Thyroid gland (tissue), 4 donors: ENCODE data around the gene KCTD13.

Source experiments
- POLR2A ChIP-seq, 2 donors: fragments of 450-650 bp; IDR thresholded peaks; one replicate each; pipeline ENCODE4 v1.6.1; 2017; ENCODE audit warnings: antibody characterized with exemption in 2 of 2, mild to moderate bottlenecking in 2 of 2, moderate library complexity in 1 of 2
- TF ChIP-seq, protein P1 (sequence below), 6 experiments: fragments of 200-600 bp in 3 of 6; fragments of 450-650 bp in 3 of 6; sonication (generic) in 3 of 6; IDR thresholded peaks; one replicate each; pipeline ENCODE4 v1.5.1; 2016 to 2019; ENCODE audit warnings: antibody characterized with exemption in 6 of 6, mild to moderate bottlenecking in 2 of 6, inconsistent platforms in 1 of 6, moderate library complexity in 1 of 6

DNA sequence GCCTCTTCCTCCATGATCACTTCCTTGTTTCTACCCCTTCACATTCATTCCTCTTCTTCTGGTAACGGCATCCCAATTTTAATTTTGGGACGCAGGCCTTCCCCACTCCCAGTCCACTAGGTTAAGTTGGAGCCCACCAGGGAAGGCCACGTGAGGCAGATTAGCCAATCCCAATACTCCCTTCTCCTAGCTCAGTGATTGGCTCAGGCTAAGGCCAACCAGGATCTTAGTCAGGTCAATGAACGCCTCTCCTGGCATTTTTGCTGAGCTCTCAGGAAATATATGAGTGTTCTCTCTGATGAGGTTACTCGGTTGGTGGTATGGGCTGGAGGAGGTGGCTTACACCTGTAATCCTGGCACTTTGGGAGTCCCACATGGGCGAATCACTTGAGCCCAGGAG is 42.0 kb downstream of the KCTD13 start:
- TF ChIP-seq, protein P1, sequence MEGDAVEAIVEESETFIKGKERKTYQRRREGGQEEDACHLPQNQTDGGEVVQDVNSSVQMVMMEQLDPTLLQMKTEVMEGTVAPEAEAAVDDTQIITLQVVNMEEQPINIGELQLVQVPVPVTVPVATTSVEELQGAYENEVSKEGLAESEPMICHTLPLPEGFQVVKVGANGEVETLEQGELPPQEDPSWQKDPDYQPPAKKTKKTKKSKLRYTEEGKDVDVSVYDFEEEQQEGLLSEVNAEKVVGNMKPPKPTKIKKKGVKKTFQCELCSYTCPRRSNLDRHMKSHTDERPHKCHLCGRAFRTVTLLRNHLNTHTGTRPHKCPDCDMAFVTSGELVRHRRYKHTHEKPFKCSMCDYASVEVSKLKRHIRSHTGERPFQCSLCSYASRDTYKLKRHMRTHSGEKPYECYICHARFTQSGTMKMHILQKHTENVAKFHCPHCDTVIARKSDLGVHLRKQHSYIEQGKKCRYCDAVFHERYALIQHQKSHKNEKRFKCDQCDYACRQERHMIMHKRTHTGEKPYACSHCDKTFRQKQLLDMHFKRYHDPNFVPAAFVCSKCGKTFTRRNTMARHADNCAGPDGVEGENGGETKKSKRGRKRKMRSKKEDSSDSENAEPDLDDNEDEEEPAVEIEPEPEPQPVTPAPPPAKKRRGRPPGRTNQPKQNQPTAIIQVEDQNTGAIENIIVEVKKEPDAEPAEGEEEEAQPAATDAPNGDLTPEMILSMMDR (IDR thresholded peaks at IDR 0.05), result no peak
- TF ChIP-seq POLR2A (IDR thresholded peaks at IDR 0.05), result no peak
